ENCODE results near the gene BLMH.

GRCh38 chr17:30211371-30211770 lies 80.4 kb downstream of the BLMH start:
- TF ChIP-seq CTCF (IDR thresholded peaks at IDR 0.05) (no peak), POLR2AphosphoS5 (IDR thresholded peaks at IDR 0.05) (no peak)
